Pancreas (tissue), 10 donors: ENCODE measurements around the gene FOSL1. TPM values are rescaled to one million over a fixed set of nuclear protein-coding genes. Genes with fewer than 3 reads are reported as not detected.
A peak's percentile ranks its signal among the peaks of the same experiment; 100 is the strongest.
"Not testable (repeated sequence)": the region's sequence is repeated elsewhere in the genome, so short reads cannot be mapped to it uniquely, and the experiment has no call there.

Experiments used
- ATAC-seq, 4 donors: fragments of 200-7000 bp; cut with Tn5 transposase; one replicate each; pipeline versions ENCODE4 v1.8.0 to v1.9.1; 2020; ENCODE audit warnings: mild to moderate bottlenecking in 4 of 4, moderate library complexity in 4 of 4
- DNase-seq, 6 donors: peaks; one replicate each; pipeline ENCODE4 v3.0.0-alpha.2; 2020
- FAIRE-seq: peaks from 2 replicates; lab custom pipeline; 2012; peaks lifted over from hg19 to GRCh38; lab: Jason Lieb, UNC
- H3K27ac ChIP-seq, 4 donors: fragments of 200-600 bp; sonication (generic); 1 replicate in 3 of 4; 2 replicates in 1 of 4; pipeline versions ENCODE4 v1.5.0 to v1.8.0; 2020
- H3K27me3 ChIP-seq, 4 donors: fragments of 200-600 bp; one replicate each; pipeline ENCODE4 v1.8.0; 2021
- H3K36me3 ChIP-seq, 3 donors: fragments of 200-600 bp; sonication (generic) in 1 of 3; one replicate each; pipeline versions ENCODE4 v1.5.0 to v1.8.0; 2020 to 2021
- H3K4me1 ChIP-seq, 3 donors: fragments of 200-600 bp; one replicate each; pipeline ENCODE4 v1.8.0; 2021
- H3K4me3 ChIP-seq, 4 donors: fragments of 200-600 bp; sonication (generic) in 2 of 4; one replicate each; pipeline versions ENCODE4 v1.5.0 to v1.8.0; 2020 to 2021
- H3K9me3 ChIP-seq, 4 donors: fragments of 200-600 bp; one replicate each; pipeline ENCODE4 v1.8.0; 2021
- WGBS, 2 donors: extraction: QIAGEN DNeasy Blood & Tissue Kit; methylation state at CpG; one replicate each; pipeline ENCODE4 v1.1.7; 2013; 5-methylcytosine and 5-hydroxymethylcytosine counted together
- intact Hi-C, 3 donors: fragments of 100-400 bp; cut with DNase I; formaldehyde crosslinking; loops; one replicate each; pipeline versions ENCODE4 v1.11.1 to v1.14.2; 2022
- polyA plus RNA-seq, 2 donors: library from polyadenylated mRNA; stranded (reverse); fragments of 200-250 nt; gene quantifications; one replicate each; pipeline ENCODE4 v1.2.3, GENCODE V29; 2013
- total RNA-seq, 6 donors: library from RNA; stranded (reverse); fragmentation: NEBNext Ultra II Directional in 4 of 6; extraction: Animal tissue kit (Norgen Biotek cat#: 25700) in 4 of 6; gene quantifications; one replicate each; pipeline versions ENCODE4 v1.2.1 to v1.2.4, GENCODE V29; 2021 to 2023
- TF ChIP-seq, protein P1 (sequence below), 4 donors: fragments of 200-600 bp; sonication (generic) in 3 of 4; IDR thresholded peaks; one replicate each; pipeline versions ENCODE4 v1.5.0 to v1.8.0; 2021; ENCODE audit warnings: antibody characterized with exemption in 4 of 4
- donor health status: healthy with polysubstance abuse.
- donor health status: DM: no; HTN: no; CAD: no; lungs with moderate emphysema.
- donor health status: DM: no; HTN: no; CAD: no.
- donor health status: control.
- donor health status: control.
- donor health status: Bipolar disorder and iron deficiency.
- donor health status: DM: yes; HTN: yes; CAD: no.
- donor health status: DM: no; HTN: no; CAD: no.
- donor health status: DM: no; HTN: no; CAD: no.
- donor health status: DM: yes; HTN: yes; CAD: no.

Gene FOSL1
- total and polyA plus RNA-seq, 8 donors: 0.19 to 4.3 (median 0.69) TPM

DNA sequence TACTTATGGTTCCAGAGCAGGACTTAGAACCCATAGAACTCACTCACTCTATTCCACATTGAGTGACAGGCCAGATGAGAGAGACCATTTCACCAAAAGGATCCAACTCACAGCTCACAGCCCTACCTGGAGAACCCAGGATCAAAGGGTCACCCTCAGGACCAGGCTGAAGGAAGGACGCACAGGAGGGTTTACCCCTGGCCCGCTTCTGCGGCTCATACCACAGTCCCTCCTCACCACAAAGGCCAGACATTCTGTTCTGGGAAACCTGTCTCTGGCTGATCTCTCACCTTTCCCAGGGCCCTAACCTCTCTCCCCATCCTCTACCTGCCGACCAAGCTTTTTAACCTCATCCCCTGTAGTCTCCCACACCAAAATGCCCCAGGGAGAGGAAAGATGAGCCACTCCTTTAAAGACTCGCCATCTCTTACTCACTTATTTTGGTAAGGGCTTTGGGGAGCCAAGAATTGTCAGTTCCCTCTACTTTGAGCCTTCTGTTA lies 4.7 kb downstream of the FOSL1 start:
- FAIRE-seq (no peak), ATAC-seq (no peak), DNase-seq (no peak)
- Histone ChIP-seq H3K4me3 (no peak overlapping the region), H3K27ac (no peak overlapping the region), H3K9me3 (no peaks in the 10 kb centered on the region), H3K27me3 (no peaks in the 10 kb centered on the region), H3K4me1 (peaks cover 8 to 19% (median 8%) of the 10 kb centered on the region in 3 donors), H3K36me3 (no peaks in the 10 kb centered on the region)
- WGBS, 2 donors: 77 to 91% methylated on average over 5 of the region's 5 CpGs
- TF ChIP-seq, protein P1, sequence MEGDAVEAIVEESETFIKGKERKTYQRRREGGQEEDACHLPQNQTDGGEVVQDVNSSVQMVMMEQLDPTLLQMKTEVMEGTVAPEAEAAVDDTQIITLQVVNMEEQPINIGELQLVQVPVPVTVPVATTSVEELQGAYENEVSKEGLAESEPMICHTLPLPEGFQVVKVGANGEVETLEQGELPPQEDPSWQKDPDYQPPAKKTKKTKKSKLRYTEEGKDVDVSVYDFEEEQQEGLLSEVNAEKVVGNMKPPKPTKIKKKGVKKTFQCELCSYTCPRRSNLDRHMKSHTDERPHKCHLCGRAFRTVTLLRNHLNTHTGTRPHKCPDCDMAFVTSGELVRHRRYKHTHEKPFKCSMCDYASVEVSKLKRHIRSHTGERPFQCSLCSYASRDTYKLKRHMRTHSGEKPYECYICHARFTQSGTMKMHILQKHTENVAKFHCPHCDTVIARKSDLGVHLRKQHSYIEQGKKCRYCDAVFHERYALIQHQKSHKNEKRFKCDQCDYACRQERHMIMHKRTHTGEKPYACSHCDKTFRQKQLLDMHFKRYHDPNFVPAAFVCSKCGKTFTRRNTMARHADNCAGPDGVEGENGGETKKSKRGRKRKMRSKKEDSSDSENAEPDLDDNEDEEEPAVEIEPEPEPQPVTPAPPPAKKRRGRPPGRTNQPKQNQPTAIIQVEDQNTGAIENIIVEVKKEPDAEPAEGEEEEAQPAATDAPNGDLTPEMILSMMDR (IDR thresholded peaks at IDR 0.05): no peak
- intact Hi-C loops: no loop called here

DNA sequence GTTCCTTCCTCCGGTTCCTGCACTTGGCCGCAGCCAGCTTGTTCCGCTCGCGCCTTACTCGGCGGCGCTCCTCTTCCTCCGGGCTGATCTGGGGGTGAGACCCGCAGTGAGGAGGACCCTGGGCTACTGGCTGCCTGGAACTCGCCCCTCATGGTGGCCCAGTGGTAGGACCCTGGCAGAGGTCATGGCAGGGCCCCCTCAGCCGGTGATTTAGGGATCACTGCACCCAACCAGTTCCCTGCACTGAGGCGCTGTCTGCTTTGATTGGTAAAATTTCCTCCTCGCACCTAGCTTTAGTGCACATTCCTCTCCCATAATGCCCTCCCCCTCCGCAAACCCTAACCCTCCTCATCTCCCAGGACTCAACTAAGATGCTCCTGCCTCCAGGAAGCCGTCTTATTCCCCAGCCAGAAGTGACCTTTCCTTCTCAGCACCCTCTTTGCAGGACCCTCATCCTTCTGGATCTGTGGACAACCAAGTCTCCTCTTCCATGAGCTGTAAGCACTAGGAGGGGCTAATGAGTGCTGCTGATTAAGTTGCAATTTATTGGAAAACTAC lies 6.1 kb downstream of the FOSL1 start:
- intact Hi-C loops: no loop called here
- no peak overlapping the region for H3K4me3 ChIP-seq
- TF ChIP-seq, protein P1 (IDR thresholded peaks at IDR 0.05): no peak

DNA sequence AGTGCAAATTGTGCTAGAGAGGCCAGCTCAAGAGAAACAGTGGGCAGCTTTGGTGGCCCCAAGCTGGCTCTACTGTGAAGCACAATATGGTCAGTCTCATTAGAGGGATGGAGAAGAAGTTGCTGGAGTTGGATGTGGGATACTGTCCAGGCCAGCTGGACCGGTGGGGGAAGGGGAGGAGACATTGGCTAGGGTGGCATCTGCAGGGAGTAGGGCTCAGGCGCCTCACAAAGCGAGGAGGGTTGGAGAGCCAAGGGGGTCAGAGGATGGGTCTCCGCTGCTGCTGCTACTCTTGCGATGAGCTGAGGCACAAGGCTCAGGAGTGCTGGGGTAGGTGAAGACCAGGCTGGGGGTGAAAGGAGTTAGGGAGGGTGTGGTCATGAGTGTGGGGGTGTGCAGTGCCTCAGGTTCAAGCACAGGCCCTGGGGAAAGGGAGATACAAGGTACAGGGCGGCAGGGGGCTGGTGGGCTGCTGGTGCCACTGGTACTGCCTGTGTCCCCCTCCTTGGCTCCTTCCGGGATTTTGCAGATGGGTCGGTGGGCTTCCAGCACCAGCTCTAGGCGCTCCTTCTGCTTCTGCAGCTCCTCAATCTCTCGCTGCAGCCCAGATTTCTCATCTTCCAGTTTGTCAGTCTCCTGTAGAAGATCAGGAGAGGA lies 7.4 kb downstream of the FOSL1 start:
- WGBS, 2 donors: 84 to 87% methylated on average over 10 of the region's 10 CpGs
- Histone ChIP-seq H3K27ac (no peak overlapping the region), H3K4me1 (peaks cover 1 to 25% (median 11%) of the 10 kb centered on the region in 3 donors), H3K9me3 (no peaks in the 10 kb centered on the region), H3K4me3 (no peak overlapping the region), H3K27me3 (no peaks in the 10 kb centered on the region), H3K36me3 (no peaks in the 10 kb centered on the region)
- FAIRE-seq (no peak), DNase-seq (peak in 1 of 6 donors; percentile 48), ATAC-seq (no peak)
- TF ChIP-seq, protein P1 (IDR thresholded peaks at IDR 0.05): no peak
- intact Hi-C loops: no loop called here

More for the DNA sequence above, 6.1 kb downstream of the FOSL1 start:
- FAIRE-seq: no peak
- Histone ChIP-seq H3K27me3 (no peaks in the 10 kb centered on the region), H3K4me1 (peaks cover 0 to 24% (median 11%) of the 10 kb centered on the region in 3 donors), H3K9me3 (no peaks in the 10 kb centered on the region), H3K27ac (peak overlapping the region in 2 of 4 donors; percentile 54 to 55), H3K36me3 (no peaks in the 10 kb centered on the region)
- peak in 1 of 6 donors; percentile 62 for DNase-seq
- ATAC-seq: no peak
- 75 to 87% methylated on average over 16 of the region's 16 CpGs for WGBS, 2 donors

DNA sequence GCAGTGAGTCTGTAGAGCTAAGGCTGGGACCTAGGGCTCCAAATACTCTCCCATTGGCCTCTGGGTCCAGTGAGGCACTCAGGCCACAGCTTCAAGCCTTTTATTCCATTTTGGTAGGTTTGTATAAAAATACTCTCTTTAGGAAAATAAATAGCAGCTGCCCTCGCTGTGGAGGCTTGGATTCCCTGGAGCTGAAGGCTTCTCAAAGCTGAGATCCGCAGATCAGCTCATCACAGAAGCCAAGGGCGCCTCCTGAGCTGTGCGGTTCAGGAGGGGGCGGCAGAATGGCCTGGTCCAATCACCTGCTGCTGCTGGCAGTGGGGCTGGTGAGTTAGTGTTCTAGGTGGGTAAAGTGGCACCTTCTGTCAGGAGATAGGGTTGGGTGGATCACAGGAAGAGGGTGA lies 8.0 kb downstream of the FOSL1 start:
- intact Hi-C loops, H3K27me3 ChIP-seq, H3K9me3 ChIP-seq, FAIRE-seq, H3K36me3 ChIP-seq, ATAC-seq: not testable (repeated sequence)
- 82 to 95% methylated on average over 5 of the region's 5 CpGs for WGBS, 2 donors
- DNase-seq: peak in 1 of 6 donors; percentile 32
- H3K4me3 ChIP-seq: peak overlapping the region in 1 of 4 donors; percentile 71
- H3K4me1 ChIP-seq: peaks cover 7 to 31% (median 11%) of the 10 kb centered on the region in 3 donors
- H3K27ac ChIP-seq: peak overlapping the region in 1 of 4 donors; percentile 93

DNA sequence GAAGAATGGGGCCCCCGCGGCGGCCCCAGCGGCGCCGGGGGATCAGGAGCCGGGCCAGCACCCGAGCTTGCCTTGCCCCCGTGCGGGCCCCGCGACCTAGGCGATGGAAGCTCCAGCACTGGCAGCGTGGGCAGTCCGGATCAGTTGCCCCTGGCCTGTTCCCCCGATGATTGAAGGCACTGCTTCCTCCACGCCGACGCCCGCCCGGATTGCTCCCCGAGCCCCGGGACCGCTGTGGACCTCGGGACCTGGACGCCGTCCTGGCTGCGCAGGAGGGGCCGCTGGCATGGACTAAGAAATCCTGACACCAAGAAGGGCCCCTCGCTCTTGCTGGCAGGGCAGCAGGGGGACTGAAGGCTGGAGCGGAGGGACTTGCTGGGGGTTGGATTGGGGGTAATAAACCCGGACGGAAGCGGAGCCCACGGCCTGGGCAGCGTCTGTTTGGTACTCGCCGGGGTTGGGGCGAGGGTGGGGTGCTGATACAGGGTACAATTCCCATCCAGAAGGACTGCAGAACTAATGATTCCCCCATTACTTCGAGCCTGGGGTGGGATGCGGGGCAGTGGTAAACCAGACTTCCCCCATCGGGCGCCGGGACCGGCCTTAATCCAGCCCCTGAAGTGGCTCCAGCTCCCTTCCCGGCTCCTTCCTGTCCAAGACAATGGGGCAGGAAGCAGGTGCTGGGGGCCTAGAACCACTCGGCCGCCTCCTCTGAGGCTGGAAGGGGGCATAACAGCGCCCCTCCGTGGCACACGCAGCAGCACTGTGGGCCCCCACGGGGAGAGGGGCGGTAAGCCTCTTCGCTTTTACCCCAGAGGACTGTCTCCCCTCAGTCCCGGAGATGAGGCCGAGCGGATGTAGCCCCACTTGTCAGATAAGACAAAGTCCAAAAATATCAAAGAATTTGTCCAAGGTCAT lies 8.7 kb downstream of the FOSL1 start:
- FAIRE-seq: no peak
- H3K9me3 ChIP-seq: no peaks in the 10 kb centered on the region
- H3K27me3 ChIP-seq: no peaks in the 10 kb centered on the region
- H3K4me3 ChIP-seq: peak overlapping the region; percentile 41 to 71 (median 58)
- ATAC-seq: no peak
- H3K4me1 ChIP-seq: peaks cover 7 to 31% (median 11%) of the 10 kb centered on the region in 3 donors
- TF ChIP-seq, protein P1 (IDR thresholded peaks at IDR 0.05): no peak
- 21 to 25% methylated on average over 54 to 57 of the region's 57 CpGs for WGBS, 2 donors
- peak overlapping the region; percentile 76 to 93 (median 88) for H3K27ac ChIP-seq
- DNase-seq: peak in 1 of 6 donors; percentile 81
- H3K36me3 ChIP-seq: no peaks in the 10 kb centered on the region
- intact Hi-C loops: no loop called here
